Hematopoietic multipotent progenitor cell treated with erythropoietin and hydrocortisone succinate and interleukin-3 and kit ligand, for 8 days (in vitro differentiated cells): ENCODE data around the gene SVEP1.
A peak's percentile ranks its signal among the peaks of the same experiment; 100 is the strongest.
"Not testable (repeated sequence)": the region's sequence is repeated elsewhere in the genome, so short reads cannot be mapped to it uniquely, and the experiment has no call there.

Experiments
- DNase-seq: peaks from one replicate; pipeline ENCODE4 v3.0.0-alpha.2; 2015

SVEP1 gene

DNA sequence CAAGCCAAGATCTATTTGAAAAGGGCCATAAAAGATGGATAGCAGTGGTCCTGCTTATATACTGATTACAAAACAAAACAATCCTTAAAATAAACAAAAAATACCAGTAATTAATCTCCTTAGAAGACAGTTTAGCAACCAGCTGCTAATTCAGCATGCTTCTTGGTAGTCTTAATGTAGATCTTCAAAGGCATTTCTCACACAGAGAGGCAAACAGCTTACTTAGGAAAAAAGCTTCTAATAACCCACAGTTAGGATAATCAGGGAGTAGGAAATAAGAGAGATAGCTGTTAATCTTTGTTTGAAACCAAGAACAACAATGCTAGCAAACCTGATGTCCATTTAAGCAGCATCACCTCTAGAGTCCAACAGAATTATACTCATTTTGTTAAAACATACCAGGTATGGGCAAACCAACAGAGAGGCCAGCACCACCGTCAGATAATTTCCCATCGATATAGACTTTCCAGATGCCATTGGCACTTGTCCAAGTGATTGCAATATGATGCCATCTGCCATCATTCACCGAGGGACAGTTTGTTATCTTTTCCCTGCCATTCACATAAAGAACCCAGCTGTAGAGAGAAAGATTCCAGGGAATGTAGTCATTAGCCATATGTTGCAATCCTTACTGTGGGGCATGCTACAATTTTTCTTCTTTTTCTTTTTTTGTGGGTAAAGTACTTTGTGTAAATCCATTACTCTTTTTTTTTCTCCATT is 136.2 kb downstream of the SVEP1 start:
- peak; percentile 11 for DNase-seq

DNA sequence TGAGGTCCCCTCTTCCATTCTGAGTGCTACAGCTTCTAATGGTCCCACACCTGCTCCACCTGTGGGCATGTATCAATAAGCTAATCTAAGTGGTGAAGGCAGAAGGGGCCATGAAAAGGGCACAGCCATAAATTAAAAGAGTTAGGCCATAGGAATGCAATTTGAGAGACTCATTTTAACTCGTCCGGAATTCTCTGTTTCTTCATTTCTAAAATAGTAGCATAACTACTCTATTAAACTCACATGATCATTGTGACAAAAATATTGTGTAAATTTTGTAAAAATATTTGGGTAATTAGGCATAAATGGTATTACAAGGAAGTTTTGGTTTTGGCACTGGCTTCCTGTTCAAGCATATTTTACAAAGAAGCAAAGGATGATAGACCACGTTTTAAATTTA is 138.7 kb downstream of the SVEP1 start:
- DNase-seq, result no peak

DNA sequence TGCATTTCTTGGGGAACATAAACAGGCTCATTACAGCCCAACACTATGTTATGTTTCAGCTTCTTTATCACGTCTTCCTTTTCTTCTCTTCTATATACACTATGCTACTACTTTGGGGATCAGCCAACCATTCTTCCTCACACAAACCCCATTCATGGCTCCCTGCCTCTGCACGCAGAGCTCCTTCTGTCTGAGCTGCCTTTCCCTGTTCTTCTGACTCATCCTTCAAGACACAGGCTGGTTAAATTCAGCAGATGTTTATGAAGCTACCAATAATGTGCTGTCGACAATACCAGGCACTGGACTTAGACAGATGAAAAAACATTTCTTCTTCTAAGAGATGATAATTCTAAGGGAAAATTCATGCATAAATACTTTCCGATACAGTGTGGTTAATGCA is 139.4 kb downstream of the SVEP1 start:
- DNase-seq, result no peak

DNA sequence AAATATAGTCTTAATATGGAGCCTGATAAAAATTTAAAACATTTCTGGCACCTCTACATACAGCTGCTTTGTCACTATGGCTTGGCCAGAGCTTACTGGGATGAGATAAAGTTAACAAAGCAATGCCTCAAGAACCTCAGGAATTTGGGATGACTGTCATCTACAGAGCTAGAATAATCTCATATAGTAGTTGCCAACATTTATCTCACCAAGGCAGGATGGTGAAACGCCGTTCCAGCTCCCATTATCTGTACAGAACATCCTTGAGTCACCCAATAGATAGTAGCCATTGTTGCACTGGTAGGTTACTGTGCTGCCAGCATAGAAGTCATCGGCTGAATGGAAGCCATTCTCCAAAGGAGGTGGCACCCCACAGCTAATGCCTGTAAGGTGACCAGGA is 147.3 kb downstream of the SVEP1 start:
- DNase-seq, result peak; percentile 94

DNA sequence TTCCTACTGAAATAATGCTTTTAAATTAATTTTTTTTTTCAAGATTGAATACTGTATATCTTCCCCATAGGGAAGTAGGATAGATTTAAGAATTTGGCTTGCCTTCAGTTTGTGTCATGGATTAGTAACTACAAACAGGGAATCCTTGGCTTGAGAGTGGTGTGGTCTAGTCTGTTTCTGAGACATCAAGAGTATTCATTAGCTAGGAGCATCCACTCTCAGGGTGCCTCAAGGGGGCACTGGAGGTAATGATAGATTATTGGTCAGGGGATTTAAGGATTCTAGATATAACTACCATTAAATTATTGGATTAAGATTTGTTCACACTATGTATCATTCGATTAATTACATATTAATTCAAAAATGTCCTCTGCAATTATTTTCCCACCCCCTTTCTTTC is 150.1 kb downstream of the SVEP1 start:
- no peak for DNase-seq

DNA sequence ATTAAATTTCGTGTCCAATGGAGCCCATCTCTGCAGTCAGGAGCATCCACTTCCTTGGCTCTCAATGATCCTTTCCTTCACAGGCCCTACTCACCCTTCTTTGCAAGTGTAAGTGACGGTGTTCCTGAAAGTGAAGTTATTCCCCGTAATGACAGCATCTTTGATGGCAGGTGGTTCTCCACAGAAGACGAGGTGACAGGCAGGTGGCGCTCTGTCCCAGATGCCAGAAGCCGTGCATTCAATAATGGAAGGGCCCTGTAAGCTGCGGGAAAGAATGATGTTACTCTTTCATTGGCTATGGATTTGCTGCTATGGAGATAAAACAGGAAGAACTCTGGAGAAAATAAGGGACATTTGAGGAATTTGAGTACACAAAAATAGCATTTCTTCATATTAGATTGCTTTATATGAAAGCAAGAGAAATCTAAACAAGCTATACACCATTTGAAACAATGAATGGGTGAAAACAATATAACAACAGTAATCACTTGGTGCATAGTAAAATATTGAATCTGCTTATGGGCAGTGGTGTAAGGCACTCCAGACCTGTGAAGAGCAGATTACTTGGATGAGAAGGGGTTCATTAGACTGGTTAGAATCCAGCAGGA is 151.9 kb downstream of the SVEP1 start:
- DNase-seq, result peak; percentile 60

DNA sequence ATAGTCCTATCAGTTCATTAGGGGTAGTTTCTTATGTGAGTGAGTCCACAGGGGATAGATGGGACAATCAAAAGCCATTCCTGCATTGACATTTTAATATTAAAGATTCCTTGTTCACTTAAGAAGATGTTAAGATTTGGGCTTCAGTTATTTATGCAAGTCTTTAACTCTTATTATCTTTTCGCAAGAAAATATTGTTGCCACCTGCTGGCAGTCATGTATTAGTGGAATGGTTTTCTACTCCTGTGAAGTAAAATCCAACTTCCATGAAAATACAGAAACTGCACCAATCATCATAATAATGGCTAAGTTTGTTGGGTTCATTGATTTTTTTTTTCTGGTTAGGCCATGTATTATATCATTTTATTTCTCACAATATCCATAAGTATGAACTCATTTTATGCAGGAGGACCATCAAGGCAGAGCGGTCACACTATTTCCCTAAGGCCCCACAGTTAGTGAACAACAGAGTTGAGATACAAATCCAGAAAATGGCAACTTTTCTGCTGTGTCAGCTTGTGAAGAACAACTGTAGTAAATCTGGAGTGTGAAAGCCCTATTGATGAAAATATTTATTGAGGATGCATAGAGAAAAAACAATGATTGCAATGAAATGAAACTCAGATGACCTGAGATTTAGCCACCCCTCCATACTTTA is 153.4 kb downstream of the SVEP1 start:
- peak; percentile 47 for DNase-seq

DNA sequence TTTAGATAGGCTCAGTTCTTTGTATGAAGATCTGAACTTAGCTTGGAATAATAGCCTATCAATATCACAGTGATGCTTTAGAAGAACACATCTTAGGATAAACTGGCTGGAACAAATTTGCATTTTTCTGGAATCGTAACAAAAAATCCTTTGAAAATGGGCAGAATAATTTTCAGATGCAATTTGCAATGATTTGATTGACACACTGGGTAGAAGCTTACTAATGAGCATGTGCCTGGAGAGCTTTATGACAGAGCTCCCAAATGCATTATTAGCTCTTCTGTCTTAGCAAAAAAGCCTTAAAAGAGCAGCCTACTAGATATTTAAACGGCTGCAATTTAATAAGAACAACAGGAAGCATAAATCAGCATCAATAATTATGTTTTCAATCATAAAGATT is 165.1 kb downstream of the SVEP1 start:
- DNase-seq, result no peak

DNA sequence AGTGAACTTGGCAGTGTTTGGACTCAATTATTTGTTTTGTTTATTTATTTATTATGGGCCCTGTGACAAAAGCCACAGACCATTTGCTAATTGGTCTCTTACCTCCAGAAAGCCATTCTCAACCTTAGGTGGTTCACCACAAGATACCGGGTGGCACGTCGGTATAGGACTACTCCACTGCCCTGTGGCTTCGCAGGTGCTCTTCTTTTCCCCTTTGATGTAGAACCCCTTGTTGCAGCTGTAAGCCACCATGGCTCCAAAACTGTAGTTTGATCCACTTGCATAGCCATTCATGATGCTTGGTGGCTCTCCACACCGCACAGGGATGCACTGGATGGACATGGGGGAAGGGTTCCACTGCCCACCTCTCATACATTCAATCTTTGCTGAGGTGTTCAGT is 168.6 kb downstream of the SVEP1 start:
- DNase-seq, result no peak

DNA sequence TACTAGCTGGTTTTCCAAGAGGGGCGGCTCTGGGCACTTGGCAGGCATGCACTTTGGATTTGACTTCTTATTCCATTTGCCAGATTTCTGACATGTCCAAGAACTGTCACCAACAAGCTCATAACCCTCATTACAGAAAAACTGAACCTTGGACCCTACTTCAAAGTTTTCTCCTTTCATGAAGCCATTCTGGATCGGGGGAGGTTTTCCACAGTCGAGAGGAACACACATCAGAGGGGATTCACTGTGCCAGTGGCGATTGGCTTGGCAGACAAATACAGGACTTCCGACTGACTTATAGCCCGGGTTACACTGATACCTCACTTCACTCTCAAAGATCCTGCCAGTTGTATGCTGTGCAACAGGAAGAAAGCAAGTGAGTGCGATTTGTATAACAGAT is 170.9 kb downstream of the SVEP1 start:
- no peak for DNase-seq

DNA sequence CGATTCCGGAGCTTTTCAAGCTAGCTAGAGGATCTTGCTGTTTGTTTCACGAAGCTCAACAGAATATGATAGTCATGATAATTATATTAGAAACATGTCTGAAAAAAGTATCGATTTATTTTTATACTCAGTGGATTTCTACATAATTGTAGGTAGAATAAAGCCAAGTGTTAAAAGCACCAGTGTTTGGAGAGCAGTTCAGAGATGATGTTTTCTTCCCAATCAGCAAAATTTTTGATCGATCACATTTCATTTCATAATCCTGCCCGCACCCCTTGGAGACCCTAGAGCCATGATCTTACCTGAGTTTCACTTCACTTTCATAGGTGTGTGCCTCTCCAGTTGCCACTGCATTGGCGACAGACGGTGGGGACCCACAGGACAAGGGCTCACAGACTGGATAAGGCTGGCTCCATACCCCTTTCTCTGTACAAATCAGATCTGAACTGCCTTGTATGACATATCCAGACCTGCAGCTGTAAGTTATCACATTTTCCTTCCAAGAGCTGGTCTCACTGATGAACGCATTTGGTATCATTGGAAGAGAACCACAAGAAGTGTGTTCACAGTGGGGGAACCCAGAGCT is 173.6 kb downstream of the SVEP1 start:
- no peak for DNase-seq

DNA sequence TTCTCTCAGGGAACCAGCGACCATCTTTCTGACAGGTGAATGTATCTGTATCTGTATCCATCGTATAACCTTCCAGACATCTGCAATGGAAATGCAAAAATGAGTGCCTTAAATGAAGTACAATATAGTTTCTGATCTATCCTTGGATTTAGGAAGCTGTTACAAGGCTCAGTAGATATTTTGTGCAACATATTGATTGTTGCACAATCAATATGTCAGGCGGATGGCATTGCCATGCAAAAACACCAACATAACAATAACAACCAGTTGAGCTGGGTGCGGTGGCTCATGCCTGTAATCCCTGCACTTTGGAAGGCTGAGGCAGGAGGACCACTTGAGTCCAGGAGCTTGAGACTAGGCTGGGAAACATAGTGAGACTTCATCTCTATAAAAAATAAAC is 175.1 kb downstream of the SVEP1 start:
- DNase-seq, result no peak

DNA sequence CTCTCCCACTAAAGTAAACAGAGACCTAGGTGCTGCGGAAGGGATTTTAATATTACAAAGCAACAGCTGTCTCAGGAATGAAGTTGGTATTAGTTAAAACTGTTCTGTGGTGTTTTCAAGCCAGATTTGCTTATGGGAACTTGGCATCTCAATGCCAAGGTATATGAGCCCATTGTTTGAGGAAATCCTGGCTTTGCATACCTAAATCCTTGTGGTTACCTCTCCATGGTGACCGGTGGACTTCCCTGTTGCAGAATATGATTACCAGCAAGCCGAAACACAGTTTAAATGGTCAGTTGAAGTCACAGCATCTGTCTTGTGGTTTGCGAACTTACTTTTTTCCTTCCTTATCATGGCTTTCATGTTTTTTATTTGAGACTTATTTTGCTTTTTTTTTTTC is 179.6 kb downstream of the SVEP1 start:
- DNase-seq, result no peak

DNA sequence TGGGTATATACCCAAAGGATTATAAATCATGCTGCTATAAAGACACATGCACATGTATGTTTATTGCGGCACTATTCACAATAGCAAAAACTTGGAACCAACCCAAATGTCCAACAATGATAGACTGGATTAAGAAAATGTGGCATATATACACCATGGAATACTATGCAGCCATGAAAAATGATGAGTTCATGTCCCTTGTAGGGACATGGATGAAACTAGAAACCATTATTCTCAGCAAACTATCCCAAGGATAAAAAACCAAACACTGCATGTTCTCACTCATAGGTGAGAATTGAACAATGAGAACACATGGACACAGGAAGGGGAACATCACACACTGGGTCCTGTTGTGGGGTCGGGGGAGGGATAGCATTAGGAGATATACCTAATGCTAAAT is 180.5 kb downstream of the SVEP1 start:
- DNase-seq, result not testable (repeated sequence)

DNA sequence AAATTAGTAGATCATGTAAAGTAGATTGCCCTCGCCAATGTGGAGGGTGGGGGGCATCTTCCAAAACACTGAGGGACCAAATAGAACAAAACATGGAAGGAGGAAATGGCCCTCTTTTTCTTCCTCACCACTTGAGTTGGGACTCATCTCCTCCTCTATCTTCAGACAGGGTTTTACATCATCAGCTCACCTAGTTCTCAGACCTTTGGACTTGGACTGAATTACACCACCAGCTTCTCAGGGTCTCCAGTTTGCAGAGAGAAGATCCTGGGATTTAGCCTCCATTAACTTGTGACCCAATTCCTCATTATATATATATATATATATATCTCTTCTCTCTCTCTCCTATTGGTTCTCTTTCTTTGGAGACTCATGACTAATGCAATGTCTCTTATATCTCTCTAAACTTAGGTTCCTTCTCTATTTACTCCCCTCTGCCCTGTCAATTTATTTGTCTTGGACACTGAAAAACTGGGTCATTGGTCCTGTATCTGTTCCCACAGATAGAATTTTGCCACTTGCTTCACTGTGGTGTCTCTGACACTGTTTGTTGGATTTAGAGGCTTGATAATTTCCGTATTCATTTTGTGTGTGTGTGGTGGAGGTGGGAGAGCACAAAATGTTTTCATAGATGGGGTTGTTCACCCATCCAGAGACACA is 187.6 kb downstream of the SVEP1 start:
- no peak for DNase-seq

DNA sequence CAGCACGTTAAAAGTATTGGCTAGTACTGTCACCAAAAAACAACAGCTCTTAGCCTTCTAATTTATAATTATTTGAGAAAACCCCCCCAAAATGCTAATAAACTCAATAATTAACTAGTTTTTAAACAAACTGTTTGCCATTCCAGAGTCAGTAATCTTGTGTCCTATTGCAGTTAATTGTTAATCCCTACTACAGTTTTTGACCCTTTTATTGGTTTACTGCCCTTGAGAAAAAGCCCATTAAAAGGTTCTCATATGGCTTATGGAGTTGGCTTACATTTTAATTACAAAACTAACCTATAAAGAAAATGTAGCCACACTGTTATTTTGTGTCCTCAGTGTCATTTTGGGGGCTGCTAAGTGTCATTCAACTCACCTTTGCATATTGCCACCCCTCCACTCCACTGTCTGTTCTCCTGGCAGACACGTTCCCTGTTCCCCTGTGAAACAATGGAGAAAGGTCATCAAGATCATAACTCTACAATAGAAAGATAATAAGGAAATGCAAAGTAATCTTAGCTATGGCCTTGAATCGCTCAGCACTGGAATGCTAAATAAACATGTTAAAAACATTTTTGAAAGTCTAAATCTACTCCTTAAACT is 190.3 kb downstream of the SVEP1 start:
- no peak for DNase-seq

DNA sequence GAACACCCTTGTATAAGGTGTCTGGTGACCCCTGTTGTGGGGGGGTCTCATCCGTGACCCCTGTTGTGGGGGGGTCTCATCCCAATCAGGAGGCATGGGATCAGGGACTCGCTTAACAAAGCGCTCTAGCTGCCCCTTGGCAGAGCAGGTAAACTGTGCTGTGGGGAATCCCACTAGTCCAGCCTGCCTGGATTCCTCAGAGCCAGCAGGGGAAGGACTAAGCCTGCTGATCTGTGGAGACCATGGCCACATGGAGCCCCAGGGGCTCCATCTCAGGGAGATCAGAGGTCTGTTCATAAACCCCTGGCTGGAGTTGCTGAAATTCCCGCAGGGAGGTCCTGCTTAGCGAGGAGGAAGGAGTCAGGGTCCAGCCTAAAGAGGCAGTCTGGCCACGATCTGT is 196.1 kb downstream of the SVEP1 start:
- no peak for DNase-seq

DNA sequence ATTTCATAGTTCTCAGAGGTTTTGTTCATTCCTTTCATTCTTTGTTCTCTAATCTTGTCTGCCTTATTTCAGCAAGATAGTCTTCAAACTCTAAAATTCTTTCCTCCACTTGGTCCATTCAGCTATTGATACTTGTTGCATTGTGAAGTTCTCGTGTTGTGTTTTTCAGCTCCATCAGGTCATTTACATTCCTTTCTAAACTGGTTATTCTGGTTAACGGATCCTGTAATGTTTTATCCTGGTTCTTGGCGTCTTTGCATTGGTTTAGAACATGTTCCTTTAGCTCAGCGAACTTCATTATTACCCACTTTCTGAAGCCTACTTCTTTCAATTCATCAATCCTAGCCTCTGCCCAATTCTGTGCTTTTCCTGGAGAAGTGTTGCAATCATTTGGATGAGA is 196.8 kb downstream of the SVEP1 start:
- no peak for DNase-seq

DNA sequence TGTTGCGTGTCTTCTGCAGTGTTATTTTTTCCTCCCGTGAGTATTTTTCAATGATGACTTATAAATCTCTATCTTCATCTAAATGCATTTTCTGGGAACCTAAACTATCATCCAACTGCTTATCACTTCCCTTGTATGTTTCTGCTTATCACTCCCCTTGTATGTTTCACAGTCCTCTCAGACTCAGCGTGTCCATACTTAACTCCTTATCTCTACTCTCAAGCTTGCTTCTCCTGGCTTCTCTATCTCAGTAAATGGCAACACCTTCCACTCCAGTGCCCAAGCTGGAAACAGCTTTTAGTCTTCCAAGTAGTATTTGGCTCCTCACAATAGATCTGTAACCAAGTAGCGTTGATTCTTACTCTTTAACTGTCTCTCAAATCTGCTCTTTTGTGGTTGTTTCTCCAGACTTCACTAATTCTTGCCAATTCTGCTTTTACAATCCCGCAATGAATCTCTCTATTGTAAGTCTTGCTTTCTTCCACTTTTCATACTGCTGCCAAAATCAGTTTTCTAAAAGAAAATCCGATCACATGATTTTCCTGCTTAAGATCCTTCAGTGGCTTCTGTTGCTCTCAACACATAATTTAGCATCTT is 208.0 kb downstream of the SVEP1 start:
- peak; percentile 94 for DNase-seq

DNA sequence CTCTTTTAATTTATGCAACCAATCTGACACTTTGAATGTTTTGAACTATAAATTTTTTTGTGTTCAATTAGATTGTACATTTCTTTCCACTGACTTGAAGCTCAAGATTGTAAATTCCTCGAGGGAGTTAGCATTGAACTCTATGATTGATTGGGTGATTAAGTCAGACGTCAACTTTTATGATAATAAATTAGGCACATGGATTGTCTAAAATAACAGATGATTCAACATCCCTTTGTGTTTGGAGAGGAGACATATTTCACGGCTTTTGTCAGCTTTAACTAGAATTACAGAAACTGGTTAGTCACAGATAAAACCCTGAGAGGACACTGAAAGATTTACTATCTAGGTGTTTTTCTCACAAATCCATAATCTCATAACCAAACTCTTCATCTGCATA is 209.2 kb downstream of the SVEP1 start:
- DNase-seq, result no peak

DNA sequence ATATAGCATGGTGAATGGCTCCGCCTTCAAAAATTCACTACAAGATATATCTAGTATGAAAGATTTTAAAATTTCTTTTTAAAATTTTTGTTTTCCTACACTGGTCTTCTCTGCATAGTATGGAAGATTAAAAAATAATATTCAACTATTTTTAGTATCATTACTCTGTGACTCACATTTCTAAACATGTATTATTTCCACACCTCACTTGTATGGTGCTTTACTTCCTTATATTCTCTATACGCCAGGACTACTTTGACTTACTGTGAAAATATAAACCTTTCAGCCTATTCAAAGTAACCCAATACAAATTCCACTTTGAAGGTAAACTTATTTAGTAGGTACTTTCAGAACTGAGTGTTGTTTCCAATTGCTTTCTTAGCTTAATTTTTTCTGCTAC is 215.1 kb downstream of the SVEP1 start:
- no peak for DNase-seq

DNA sequence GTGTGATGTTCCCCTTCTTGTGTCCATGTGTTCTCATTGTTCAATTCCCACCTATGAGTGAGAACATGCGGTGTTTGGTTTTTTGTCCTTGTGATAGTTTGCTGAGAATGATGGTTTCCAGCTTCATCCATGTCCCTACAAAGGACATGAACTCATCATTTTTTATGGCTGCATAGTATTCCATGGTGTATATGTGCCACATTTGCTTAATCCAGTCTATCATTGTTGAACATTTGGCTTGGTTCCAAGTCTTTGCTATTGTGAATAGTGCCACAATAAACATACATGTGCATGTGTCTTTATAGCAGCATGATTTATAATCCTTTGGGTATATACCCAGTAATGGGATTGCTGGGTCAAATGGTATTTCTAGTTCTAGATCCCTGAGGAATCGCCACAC is 220.5 kb downstream of the SVEP1 start:
- DNase-seq, result not testable (repeated sequence)

DNA sequence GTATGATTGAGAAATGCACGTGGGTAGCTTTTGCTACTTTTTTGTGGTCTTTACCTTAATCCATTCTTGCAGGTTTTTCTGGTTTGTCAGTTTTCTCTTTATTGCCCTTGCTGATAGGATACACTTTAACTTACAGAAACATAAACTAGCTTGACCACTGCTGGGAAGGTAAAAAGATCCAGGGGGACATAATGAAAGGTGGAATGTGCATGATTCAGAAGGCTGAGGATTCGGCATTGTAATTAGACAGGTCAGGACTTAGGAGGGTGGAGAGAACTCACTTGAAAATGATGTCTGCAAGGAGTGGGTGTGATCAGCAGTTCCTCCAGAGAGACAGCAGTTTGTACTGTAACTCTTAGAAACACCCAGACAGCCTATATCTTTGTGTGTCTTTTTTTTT is 222.0 kb downstream of the SVEP1 start:
- DNase-seq, result no peak
